H9 (cell line): ENCODE data around the gene STX2. TPM values are rescaled to one million over a fixed set of nuclear protein-coding genes. Genes with fewer than 3 reads are reported as not detected.

ENCODE experiments used
- DNase-seq: peaks from one replicate; pipeline ENCODE4 v3.0.0-alpha.2; 2017
- H2AFZ ChIP-seq: one replicate; pipeline ENCODE4 v1.6.1; 2013; ENCODE audit warnings: mild to moderate bottlenecking, low read length, control low read depth, moderate library complexity
- H2AK5ac ChIP-seq: 2 replicates; pipeline ENCODE4 v1.6.1; 2013; ENCODE audit warnings: low read length, control low read depth, mixed read lengths; ENCODE audit not compliant: insufficient read length
- H2BK120ac ChIP-seq: one replicate; pipeline ENCODE4 v1.6.1; 2013; ENCODE audit warnings: low read depth, mild to moderate bottlenecking, low read length, control low read depth, inconsistent platforms; ENCODE audit not compliant: poor library complexity, severe bottlenecking
- H2BK12ac ChIP-seq: 2 replicates; pipeline ENCODE4 v1.6.1; 2013; ENCODE audit warnings: low read length, control low read depth, mixed read lengths, low read depth; ENCODE audit not compliant: insufficient read length
- H2BK15ac ChIP-seq: 2 replicates; pipeline ENCODE4 v1.6.1; 2013; ENCODE audit warnings: low read depth, low read length, control low read depth
- H2BK20ac ChIP-seq: one replicate; pipeline ENCODE4 v1.6.1; 2013; ENCODE audit warnings: low read depth, mild to moderate bottlenecking, low read length, control low read depth, inconsistent platforms; ENCODE audit not compliant: poor library complexity, severe bottlenecking
- H2BK5ac ChIP-seq: 2 replicates; pipeline ENCODE4 v1.6.1; 2013; ENCODE audit warnings: low read length, control low read depth, mixed read lengths; ENCODE audit not compliant: insufficient read length
- H3K14ac ChIP-seq: 2 replicates; pipeline ENCODE4 v1.6.1; 2013; ENCODE audit warnings: low read length, control low read depth; ENCODE audit not compliant: insufficient read depth
- H3K18ac ChIP-seq: 2 replicates; pipeline ENCODE4 v1.6.1; 2013; ENCODE audit warnings: low read depth, mild to moderate bottlenecking, mixed read lengths, low read length, control low read depth; ENCODE audit not compliant: insufficient read length
- H3K23ac ChIP-seq: 2 replicates; pipeline ENCODE4 v1.6.1; 2013; ENCODE audit warnings: low read length, control low read depth, mixed read lengths, low read depth; ENCODE audit not compliant: insufficient read length
- H3K23me2 ChIP-seq: 2 replicates; pipeline ENCODE4 v1.6.1; 2013; ENCODE audit warnings: low read depth, mild to moderate bottlenecking, mixed read lengths, low read length, control low read depth; ENCODE audit not compliant: insufficient read length, poor library complexity, severe bottlenecking
- H3K27ac ChIP-seq: 2 replicates; pipeline ENCODE4 v1.5.1; 2013; ENCODE audit warnings: low read length, control low read depth, mixed read lengths, low read depth; ENCODE audit not compliant: insufficient read length
- H3K27me3 ChIP-seq: 2 replicates; pipeline ENCODE4 v1.6.1; 2013; ENCODE audit warnings: low read length, control low read depth, inconsistent platforms; ENCODE audit not compliant: insufficient read depth
- H3K4ac ChIP-seq: 2 replicates; pipeline ENCODE4 v1.6.1; 2013; ENCODE audit warnings: low read depth, mild to moderate bottlenecking, control low read depth, inconsistent platforms, low read length, moderate library complexity
- H3K4me1 ChIP-seq: 2 replicates; pipeline ENCODE4 v1.6.1; 2013; ENCODE audit warnings: low read length, control low read depth, inconsistent platforms; ENCODE audit not compliant: insufficient read depth
- H3K4me2 ChIP-seq: 2 replicates; pipeline ENCODE4 v1.6.1; 2013; ENCODE audit warnings: low read length, control low read depth, mixed read lengths; ENCODE audit not compliant: insufficient read length, insufficient read depth
- H3K56ac ChIP-seq: 2 replicates; pipeline ENCODE4 v1.6.1; 2013; ENCODE audit warnings: low read depth, mild to moderate bottlenecking, mixed read lengths, low read length, control low read depth; ENCODE audit not compliant: insufficient read length
- H3K79me1 ChIP-seq: 2 replicates; pipeline ENCODE4 v1.6.1; 2013; ENCODE audit warnings: low read depth, mild to moderate bottlenecking, moderate library complexity, low read length, control low read depth, inconsistent platforms; ENCODE audit not compliant: insufficient read depth, poor library complexity, severe bottlenecking
- H3K79me2 ChIP-seq: 2 replicates; pipeline ENCODE4 v1.6.1; 2013; ENCODE audit warnings: low read length, control low read depth, inconsistent platforms; ENCODE audit not compliant: insufficient read depth
- H3K9ac ChIP-seq: 2 replicates; pipeline ENCODE4 v1.6.1; 2013; ENCODE audit warnings: low read length, control low read depth, mixed read lengths; ENCODE audit not compliant: insufficient read length; ENCODE audit errors: extremely low read depth
- H3K9me3 ChIP-seq: one replicate; pipeline ENCODE4 v1.6.1; 2013; ENCODE audit warnings: low read depth, low read length, inconsistent platforms; ENCODE audit not compliant: control insufficient read depth
- H3T11ph ChIP-seq: one replicate; pipeline ENCODE4 v1.6.1; 2013; ENCODE audit warnings: mild to moderate bottlenecking, low read length, control low read depth, inconsistent platforms
- H4K20me1 ChIP-seq: one replicate; pipeline ENCODE4 v1.6.1; 2013; ENCODE audit not compliant: control insufficient read depth, insufficient read length, insufficient read depth
- H4K5ac ChIP-seq: 2 replicates; pipeline ENCODE4 v1.6.1; 2013; ENCODE audit warnings: low read depth, mild to moderate bottlenecking, mixed read lengths, low read length, control low read depth; ENCODE audit not compliant: insufficient read length
- H4K8ac ChIP-seq: replicated peaks from 2 replicates; pipeline ENCODE4 v1.6.1; 2013; ENCODE audit warnings: low read length, control low read depth, mixed read lengths, low read depth; ENCODE audit not compliant: insufficient read length
- H4K91ac ChIP-seq: 2 replicates; pipeline ENCODE4 v1.6.1; 2013; ENCODE audit warnings: low read depth, mild to moderate bottlenecking, moderate library complexity, mixed read lengths, low read length, control low read depth; ENCODE audit not compliant: insufficient read length
- H3K27ac Mint-ChIP-seq, 3 experiments: 2 replicates in 2 of 3; 3 replicates in 1 of 3; pipeline ENCODE4 v1.8.0; 2020 to 2021; ENCODE audit warnings: mixed read lengths in 3 of 3, mild to moderate bottlenecking in 1 of 3, moderate library complexity in 1 of 3
- H3K27me3 Mint-ChIP-seq: 2 replicates; pipeline ENCODE4 v1.8.0; 2021; ENCODE audit warnings: low read depth, mild to moderate bottlenecking, moderate library complexity, mixed read lengths
- H3K36me3 Mint-ChIP-seq, 3 experiments: 2 replicates in 2 of 3; 3 replicates in 1 of 3; pipeline ENCODE4 v1.8.0; 2020 to 2021; ENCODE audit warnings: low read depth in 3 of 3, mixed read lengths in 3 of 3; ENCODE audit not compliant: insufficient read depth in 1 of 3
- H3K4me1 Mint-ChIP-seq, 2 experiments: 2 replicates each; pipeline ENCODE4 v1.8.0; 2020; ENCODE audit warnings: mixed read lengths in 2 of 2
- H3K4me3 Mint-ChIP-seq, 2 experiments: 2 replicates in 1 of 2; 3 replicates in 1 of 2; pipeline ENCODE4 v1.8.0; 2020 to 2021; ENCODE audit warnings: mild to moderate bottlenecking in 2 of 2, mixed read lengths in 2 of 2, moderate library complexity in 1 of 2
- H3K9me3 Mint-ChIP-seq, 2 experiments: 2 replicates in 1 of 2; 3 replicates in 1 of 2; pipeline ENCODE4 v1.8.0; 2020; ENCODE audit warnings: mild to moderate bottlenecking in 2 of 2, mixed read lengths in 2 of 2, moderate library complexity in 1 of 2
- WGBS: extraction: QIAGEN DNeasy Blood & Tissue Kit; methylation state at CpG from one replicate; pipeline ENCODE4 v1.1.7; 2013; ENCODE audit warnings: missing lambda C conversion rate, low lambda C conversion rate, mixed read lengths; ENCODE audit not compliant: insufficient read length; ENCODE audit errors: extremely low coverage; 5-methylcytosine and 5-hydroxymethylcytosine counted together
- total RNA-seq: library from RNA; stranded (reverse); gene quantifications from 2 replicates; pipeline ENCODE4 v1.2.1, GENCODE V29; 2021
- TF ChIP-seq, protein P1 (sequence below): fragments of 200-600 bp; sonication (generic); conservative IDR thresholded peaks from 3 replicates; pipeline ENCODE4 v1.8.0; 2021; ENCODE audit warnings: antibody characterized with exemption, mild to moderate bottlenecking

Gene STX2
- total RNA-seq, 1 experiment from 2014 or later: 19.4 TPM

DNA sequence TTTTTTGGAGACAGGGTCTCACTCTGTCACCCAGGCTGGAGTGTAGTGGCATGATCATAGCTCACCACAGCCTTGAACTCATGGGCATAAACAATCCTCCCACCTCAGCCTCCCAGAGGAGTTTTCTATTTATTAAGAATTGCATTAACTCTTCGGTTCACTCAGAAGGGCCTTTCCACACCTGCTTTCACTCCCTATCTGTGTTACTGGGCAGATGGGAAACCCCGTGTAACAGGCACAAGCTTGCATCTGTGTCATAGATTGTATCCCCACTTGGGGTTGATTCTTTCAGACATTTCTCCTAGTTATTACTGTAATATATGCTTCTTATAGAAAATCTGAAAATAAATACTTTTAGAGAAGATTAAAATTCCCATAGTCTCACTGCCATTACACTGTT is 38.7 kb downstream of the STX2 start:
- Mint-ChIP-seq H3K27ac (no peak overlapping the region), H3K27me3 (no peaks in the 10 kb centered on the region), H3K4me3 (no peak overlapping the region), H3K9me3 (no peaks in the 10 kb centered on the region), H3K4me1 (no peaks in the 10 kb centered on the region), H3K36me3 (peaks cover 15 to 59% (median 55%) of the 10 kb centered on the region in 3 experiments)
- Histone ChIP-seq H3K79me1 (no peaks in the 10 kb centered on the region), H4K91ac (no peak overlapping the region), H2BK12ac (no peak overlapping the region), H3K27me3 (no peaks in the 10 kb centered on the region), H2BK5ac (no peak overlapping the region), H3K27ac (no peak overlapping the region), H3K14ac (no peak overlapping the region), H3K4me2 (no peak overlapping the region), H4K5ac (no peak overlapping the region), H3K9ac (no peak overlapping the region), H3K9me3 (no peaks in the 10 kb centered on the region), H4K20me1 (no peaks in the 10 kb centered on the region), H2BK120ac (no peak overlapping the region), H3K18ac (no peak overlapping the region), H2BK15ac (no peak overlapping the region), H4K8ac (no peak overlapping the region), H3T11ph (no peak overlapping the region), H3K79me2 (no peaks in the 10 kb centered on the region), H3K4me1 (no peaks in the 10 kb centered on the region), H2AK5ac (no peak overlapping the region), H3K23ac (no peak overlapping the region), H3K4ac (no peak overlapping the region), H3K23me2 (no peaks in the 10 kb centered on the region), H2BK20ac (no peak overlapping the region), H2AFZ (no peak overlapping the region), H3K56ac (no peak overlapping the region)
- TF ChIP-seq, protein P1, sequence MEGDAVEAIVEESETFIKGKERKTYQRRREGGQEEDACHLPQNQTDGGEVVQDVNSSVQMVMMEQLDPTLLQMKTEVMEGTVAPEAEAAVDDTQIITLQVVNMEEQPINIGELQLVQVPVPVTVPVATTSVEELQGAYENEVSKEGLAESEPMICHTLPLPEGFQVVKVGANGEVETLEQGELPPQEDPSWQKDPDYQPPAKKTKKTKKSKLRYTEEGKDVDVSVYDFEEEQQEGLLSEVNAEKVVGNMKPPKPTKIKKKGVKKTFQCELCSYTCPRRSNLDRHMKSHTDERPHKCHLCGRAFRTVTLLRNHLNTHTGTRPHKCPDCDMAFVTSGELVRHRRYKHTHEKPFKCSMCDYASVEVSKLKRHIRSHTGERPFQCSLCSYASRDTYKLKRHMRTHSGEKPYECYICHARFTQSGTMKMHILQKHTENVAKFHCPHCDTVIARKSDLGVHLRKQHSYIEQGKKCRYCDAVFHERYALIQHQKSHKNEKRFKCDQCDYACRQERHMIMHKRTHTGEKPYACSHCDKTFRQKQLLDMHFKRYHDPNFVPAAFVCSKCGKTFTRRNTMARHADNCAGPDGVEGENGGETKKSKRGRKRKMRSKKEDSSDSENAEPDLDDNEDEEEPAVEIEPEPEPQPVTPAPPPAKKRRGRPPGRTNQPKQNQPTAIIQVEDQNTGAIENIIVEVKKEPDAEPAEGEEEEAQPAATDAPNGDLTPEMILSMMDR: no peak
- WGBS: no CpG with 5 or more reads among the region's 2 CpGs
- DNase-seq: no peak
